ENCODE results near the gene MACROD2.
A peak's percentile ranks its signal among the peaks of the same experiment; 100 is the strongest.

DNA sequence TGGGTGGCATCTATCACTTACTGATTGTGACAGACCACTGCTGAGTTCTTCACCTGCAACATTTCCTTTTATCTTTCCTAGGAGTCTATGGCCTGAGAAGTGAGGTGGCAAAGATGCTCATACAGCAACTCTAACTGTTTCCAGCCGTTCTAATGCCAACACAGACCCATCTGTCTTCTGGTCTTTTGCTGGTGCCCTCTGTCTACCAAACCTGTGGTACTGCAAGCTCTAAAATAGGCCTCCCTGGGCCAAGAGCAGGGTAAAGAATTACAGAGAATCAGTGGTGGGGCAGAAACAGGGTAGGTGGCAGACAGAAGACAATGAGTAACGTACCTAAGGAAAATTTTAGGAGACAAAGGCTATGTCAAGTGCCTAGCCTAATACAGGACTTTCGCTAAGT lies 953.1 kb downstream of the MACROD2 start:
- TF ChIP-seq, protein P1, sequence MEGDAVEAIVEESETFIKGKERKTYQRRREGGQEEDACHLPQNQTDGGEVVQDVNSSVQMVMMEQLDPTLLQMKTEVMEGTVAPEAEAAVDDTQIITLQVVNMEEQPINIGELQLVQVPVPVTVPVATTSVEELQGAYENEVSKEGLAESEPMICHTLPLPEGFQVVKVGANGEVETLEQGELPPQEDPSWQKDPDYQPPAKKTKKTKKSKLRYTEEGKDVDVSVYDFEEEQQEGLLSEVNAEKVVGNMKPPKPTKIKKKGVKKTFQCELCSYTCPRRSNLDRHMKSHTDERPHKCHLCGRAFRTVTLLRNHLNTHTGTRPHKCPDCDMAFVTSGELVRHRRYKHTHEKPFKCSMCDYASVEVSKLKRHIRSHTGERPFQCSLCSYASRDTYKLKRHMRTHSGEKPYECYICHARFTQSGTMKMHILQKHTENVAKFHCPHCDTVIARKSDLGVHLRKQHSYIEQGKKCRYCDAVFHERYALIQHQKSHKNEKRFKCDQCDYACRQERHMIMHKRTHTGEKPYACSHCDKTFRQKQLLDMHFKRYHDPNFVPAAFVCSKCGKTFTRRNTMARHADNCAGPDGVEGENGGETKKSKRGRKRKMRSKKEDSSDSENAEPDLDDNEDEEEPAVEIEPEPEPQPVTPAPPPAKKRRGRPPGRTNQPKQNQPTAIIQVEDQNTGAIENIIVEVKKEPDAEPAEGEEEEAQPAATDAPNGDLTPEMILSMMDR (conservative IDR thresholded peaks at IDR 0.05; ENCODE audit: low read depth in 2 of 2) = peak in 1 of 2 experiments; percentile 40; a peak in 2 of 4 replicates
- TF ChIP-seq, protein P2, sequence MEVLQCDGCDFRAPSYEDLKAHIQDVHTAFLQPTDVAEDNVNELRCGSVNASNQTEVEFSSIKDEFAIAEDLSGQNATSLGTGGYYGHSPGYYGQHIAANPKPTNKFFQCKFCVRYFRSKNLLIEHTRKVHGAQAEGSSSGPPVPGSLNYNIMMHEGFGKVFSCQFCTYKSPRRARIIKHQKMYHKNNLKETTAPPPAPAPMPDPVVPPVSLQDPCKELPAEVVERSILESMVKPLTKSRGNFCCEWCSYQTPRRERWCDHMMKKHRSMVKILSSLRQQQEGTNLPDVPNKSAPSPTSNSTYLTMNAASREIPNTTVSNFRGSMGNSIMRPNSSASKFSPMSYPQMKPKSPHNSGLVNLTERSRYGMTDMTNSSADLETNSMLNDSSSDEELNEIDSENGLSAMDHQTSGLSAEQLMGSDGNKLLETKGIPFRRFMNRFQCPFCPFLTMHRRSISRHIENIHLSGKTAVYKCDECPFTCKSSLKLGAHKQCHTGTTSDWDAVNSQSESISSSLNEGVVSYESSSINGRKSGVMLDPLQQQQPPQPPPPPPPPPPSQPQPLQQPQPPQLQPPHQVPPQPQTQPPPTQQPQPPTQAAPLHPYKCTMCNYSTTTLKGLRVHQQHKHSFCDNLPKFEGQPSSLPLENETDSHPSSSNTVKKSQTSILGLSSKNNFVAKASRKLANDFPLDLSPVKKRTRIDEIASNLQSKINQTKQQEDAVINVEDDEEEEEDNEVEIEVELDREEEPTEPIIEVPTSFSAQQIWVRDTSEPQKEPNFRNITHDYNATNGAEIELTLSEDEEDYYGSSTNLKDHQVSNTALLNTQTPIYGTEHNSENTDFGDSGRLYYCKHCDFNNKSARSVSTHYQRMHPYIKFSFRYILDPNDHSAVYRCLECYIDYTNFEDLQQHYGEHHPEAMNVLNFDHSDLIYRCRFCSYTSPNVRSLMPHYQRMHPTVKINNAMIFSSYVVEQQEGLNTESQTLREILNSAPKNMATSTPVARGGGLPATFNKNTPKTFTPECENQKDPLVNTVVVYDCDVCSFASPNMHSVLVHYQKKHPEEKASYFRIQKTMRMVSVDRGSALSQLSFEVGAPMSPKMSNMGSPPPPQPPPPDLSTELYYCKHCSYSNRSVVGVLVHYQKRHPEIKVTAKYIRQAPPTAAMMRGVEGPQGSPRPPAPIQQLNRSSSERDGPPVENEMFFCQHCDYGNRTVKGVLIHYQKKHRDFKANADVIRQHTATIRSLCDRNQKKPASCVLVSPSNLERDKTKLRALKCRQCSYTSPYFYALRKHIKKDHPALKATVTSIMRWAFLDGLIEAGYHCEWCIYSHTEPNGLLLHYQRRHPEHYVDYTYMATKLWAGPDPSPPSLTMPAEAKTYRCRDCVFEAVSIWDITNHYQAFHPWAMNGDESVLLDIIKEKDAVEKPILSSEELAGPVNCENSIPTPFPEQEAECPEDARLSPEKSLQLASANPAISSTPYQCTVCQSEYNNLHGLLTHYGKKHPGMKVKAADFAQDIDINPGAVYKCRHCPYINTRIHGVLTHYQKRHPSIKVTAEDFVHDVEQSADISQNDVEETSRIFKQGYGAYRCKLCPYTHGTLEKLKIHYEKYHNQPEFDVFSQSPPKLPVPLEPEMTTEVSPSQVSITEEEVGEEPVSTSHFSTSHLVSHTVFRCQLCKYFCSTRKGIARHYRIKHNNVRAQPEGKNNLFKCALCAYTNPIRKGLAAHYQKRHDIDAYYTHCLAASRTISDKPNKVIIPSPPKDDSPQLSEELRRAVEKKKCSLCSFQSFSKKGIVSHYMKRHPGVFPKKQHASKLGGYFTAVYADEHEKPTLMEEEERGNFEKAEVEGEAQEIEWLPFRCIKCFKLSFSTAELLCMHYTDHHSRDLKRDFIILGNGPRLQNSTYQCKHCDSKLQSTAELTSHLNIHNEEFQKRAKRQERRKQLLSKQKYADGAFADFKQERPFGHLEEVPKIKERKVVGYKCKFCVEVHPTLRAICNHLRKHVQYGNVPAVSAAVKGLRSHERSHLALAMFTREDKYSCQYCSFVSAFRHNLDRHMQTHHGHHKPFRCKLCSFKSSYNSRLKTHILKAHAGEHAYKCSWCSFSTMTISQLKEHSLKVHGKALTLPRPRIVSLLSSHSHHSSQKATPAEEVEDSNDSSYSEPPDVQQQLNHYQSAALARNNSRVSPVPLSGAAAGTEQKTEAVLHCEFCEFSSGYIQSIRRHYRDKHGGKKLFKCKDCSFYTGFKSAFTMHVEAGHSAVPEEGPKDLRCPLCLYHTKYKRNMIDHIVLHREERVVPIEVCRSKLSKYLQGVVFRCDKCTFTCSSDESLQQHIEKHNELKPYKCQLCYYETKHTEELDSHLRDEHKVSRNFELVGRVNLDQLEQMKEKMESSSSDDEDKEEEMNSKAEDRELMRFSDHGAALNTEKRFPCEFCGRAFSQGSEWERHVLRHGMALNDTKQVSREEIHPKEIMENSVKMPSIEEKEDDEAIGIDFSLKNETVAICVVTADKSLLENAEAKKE (CRISPR knock-in tag; IDR thresholded peaks at IDR 0.05) = no peak
- TF ChIP-seq EZH2 (IDR thresholded peaks at IDR 0.05; ENCODE audit: low read depth, unreplicated experiment) (no peak), NANOG (IDR thresholded peaks at IDR 0.05; ENCODE audit: borderline replicate concordance) (no peak), EZH2phosphoT487 (IDR thresholded peaks at IDR 0.05; ENCODE audit: unreplicated experiment) (no peak), CREB1 (CRISPR knock-in tag; IDR thresholded peaks at IDR 0.05; ENCODE audit: low read depth) (no peak), POLR2AphosphoS5 (IDR thresholded peaks at IDR 0.05; ENCODE audit: low read depth) (no peak)
- TF ChIP-seq, protein P3, sequence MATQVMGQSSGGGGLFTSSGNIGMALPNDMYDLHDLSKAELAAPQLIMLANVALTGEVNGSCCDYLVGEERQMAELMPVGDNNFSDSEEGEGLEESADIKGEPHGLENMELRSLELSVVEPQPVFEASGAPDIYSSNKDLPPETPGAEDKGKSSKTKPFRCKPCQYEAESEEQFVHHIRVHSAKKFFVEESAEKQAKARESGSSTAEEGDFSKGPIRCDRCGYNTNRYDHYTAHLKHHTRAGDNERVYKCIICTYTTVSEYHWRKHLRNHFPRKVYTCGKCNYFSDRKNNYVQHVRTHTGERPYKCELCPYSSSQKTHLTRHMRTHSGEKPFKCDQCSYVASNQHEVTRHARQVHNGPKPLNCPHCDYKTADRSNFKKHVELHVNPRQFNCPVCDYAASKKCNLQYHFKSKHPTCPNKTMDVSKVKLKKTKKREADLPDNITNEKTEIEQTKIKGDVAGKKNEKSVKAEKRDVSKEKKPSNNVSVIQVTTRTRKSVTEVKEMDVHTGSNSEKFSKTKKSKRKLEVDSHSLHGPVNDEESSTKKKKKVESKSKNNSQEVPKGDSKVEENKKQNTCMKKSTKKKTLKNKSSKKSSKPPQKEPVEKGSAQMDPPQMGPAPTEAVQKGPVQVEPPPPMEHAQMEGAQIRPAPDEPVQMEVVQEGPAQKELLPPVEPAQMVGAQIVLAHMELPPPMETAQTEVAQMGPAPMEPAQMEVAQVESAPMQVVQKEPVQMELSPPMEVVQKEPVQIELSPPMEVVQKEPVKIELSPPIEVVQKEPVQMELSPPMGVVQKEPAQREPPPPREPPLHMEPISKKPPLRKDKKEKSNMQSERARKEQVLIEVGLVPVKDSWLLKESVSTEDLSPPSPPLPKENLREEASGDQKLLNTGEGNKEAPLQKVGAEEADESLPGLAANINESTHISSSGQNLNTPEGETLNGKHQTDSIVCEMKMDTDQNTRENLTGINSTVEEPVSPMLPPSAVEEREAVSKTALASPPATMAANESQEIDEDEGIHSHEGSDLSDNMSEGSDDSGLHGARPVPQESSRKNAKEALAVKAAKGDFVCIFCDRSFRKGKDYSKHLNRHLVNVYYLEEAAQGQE (IDR thresholded peaks at IDR 0.05; ENCODE audit: unreplicated experiment) = no peak

Data from GM23338 (cell line).